Erythroblast (primary cell): ENCODE measurements around the gene UBE2D2.

ENCODE experiments used
- DNase-seq, 2 experiments: peaks; one replicate each; lab custom pipeline; 2025; lab: John Stamatoyannopoulos, UW
- GATA1 ChIP-seq: IDR thresholded peaks from 2 replicates; pipeline ENCODE4 v1.6.1; 2011; ENCODE audit warnings: low read depth, mild to moderate bottlenecking, control low read depth, low read length, moderate library complexity
- POLR2A ChIP-seq: IDR thresholded peaks from 2 replicates; pipeline ENCODE4 v1.6.1; 2011; ENCODE audit warnings: mild to moderate bottlenecking, low read length

UBE2D2 gene

DNA sequence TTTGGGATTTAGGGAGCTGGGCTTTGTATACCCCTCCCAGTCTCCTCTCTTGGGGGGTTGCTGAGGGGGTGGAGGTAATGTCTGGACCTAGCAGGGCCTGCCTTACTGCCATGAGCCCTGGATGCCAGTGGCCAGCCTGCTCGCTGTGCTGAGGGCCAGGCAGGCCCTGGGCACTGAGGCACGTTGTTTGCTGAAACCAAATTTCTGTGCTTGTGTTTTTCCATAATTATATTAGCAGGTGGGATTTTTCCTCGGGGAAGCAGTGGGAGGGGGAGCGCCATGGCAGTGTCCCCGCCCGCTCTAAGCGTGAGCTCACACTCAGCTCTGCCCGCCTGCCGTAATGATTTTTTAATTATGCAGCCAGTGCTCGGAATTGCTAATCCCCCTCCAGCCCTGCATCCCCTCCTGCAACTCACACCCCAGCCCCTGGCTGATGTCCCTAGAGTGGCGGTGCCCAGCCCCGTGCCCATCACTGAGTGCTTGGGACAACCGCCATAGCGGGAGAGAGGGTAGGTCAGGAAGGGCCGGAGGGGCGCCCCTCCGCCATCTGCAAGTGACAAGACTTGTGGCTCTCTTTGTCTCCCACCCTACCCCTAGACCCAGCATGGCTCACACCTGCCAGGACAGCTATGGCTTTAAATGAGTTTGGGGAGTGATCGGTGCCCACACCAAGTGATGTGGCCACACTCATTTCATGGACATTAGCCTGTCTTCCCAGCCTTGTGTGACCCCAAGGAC lies 108.0 kb downstream of the UBE2D2 start:
- TF ChIP-seq GATA1 (no peak), POLR2A (no peak)
- DNase-seq, result no peak

DNA sequence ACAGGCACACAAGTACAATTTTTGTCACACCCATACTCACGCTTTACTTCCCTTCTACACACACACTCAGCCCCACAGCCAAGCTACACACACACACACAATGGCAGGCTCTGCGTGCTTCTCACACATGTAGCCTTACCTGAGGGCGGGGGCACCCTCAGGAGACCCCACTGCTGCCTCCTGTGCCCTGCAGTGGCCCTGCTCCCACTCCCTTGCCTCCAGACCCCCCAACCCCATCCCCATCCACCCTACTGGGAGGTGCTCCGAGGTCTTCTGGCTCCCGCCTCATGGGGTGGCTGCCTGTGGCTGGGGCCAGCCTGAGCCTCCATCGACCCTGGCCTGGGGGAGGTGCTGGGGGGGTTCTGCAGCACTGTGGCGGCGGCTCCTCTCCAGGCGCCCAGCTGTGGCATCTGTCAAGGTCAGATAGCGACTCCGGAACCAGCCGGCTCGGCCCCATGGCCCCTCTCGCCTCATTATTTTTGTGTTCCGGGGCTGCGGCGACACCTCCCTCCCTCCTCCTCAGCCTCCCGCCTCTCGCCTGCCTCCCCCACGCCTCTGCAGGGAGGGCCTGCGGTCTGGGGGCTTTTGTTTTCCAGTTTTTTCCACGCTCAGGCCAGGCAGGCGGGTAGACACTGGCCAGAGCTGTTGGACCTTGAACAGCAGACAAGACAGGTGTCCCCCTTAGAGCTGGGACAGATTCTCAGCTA lies 108.7 kb downstream of the UBE2D2 start:
- peak; percentile 94 to 97 for DNase-seq
- TF ChIP-seq GATA1 (no peak), POLR2A (peak; percentile 70)

DNA sequence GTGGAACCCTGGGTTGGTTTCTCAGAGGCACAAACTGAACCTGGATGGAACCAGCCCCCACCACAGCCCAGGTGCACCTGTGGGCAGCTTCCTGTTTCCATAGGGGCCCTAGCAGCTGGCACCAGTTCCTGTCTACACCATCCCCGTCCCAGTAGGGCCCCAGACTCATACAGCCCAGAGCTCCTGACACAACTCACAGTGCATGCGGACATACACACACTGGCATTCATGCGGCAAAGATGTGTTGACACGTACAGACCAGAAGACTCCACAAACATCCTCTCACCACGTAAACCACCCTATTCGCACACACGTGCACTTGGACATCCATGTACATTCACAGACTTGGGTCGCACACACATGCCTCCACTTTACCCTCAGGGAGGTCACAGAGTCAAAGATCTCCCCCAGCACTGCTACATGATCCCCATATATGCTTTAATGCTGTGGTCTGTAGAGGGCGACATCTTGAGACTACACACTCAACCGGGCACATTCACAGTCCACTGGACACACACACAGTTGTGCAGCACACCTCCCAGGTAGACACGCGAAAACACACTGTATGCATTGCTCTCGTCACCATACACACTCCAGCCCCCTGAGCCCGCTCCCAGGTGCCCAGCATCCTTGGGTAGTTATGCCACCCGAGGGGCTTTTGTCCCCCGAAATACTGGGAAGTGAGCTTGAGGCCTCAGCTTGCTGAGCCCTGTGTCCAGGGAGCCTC lies 109.4 kb downstream of the UBE2D2 start:
- TF ChIP-seq GATA1 (no peak), POLR2A (no peak)
- DNase-seq, result peak; percentile 73 to 74

DNA sequence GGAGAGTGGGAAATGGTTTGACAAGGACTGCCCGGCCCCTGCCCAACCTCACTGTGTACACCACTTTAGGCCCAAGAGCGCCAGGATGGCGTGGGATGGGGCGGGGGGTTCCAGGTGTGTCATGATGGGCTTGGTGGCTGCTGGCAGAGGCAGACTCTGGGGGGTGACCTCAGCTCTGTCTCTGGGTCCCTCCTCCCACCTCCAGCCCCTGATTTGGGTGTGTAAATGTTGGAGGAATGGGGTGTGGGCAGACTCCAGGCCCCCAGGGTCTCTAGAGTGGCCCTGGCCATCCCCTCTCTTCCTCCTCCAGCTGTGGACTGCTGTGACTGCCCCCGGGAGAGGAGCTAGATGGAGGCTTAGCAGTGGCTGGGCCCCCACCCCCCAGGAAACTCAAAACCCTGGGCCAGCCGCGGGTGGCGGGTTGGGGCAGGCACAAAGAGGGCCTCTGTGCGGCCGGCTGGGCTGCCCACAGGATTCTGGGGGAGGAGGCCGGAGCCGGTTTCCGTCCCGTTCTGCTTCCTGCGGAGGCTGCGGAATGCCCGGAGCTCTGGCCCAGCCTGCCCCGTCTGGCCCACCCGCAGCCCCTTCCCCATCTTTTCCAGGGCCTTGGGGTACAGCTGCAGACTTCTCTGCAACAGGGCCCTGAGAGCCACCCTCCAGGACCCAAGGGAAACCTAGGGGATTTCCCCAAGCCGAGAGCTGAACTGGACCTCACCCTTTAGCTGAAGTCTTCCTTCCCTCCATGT lies 110.1 kb downstream of the UBE2D2 start:
- TF ChIP-seq GATA1, result no peak
- no peak for TF ChIP-seq POLR2A
- peak; percentile 37 to 40 for DNase-seq

DNA sequence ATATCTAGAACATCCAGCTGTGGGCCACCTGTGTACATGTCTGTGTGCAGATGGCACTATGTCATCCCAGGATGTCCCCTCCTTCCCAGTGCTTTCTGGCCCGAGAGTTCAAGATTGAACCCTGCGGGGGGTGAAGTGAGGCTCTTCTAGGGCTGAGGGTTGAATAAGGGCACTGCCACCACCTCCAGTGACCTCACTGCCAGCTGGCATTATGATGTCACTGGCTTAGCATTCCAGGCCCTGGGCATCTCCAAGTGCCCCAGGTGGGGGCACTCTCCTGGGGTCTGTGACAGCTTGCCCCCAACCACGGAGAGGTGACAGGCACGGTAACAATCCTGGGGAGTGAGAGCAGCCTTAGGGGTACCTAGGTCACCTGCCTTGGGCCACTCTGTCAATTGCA lies 114.1 kb downstream of the UBE2D2 start:
- TF ChIP-seq GATA1 (no peak), POLR2A (no peak)
- no peak for DNase-seq

DNA sequence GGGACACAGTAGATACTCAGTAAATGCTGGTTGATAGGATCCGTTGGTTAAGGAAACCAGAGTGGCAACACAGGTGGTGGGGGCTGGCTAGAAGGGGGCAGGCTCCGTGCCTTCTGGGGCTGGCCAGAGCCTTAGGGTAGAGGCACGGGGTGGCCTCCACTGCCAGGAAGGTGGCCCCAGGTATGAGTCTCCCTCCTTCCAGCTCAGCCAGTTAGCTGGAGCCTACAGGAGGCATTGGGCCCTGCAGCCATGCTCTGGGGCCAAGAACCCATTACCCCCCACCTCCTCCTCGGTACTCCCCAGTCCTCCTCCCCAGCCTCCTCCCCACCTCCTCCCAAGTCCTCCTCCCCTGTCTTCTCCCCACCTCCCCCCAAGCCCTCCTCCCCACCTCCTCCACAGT lies 114.7 kb downstream of the UBE2D2 start:
- no peak for TF ChIP-seq GATA1
- TF ChIP-seq POLR2A, result no peak
- no peak for DNase-seq

DNA sequence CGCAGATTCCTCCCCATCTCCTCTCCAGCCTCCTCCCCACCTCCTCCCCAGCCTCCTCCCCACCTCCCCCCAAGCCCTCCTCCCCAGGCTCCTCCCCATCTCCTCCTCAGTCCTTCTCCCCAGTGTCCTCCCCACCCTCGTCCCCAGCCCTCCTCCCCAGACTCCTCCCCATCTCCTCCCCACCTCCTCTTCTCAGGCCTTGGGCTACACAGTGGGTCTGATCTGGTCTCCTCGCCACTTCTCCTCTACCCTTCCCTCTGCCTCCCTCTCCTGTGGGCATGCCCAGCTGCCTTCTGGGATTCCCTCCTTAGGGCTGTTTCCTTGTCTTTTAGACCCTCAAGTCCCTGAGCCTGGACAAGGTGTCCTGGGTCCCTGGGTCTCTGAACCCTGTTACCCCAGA lies 115.3 kb downstream of the UBE2D2 start:
- no peak for DNase-seq
- TF ChIP-seq GATA1 (no peak), POLR2A (no peak)

DNA sequence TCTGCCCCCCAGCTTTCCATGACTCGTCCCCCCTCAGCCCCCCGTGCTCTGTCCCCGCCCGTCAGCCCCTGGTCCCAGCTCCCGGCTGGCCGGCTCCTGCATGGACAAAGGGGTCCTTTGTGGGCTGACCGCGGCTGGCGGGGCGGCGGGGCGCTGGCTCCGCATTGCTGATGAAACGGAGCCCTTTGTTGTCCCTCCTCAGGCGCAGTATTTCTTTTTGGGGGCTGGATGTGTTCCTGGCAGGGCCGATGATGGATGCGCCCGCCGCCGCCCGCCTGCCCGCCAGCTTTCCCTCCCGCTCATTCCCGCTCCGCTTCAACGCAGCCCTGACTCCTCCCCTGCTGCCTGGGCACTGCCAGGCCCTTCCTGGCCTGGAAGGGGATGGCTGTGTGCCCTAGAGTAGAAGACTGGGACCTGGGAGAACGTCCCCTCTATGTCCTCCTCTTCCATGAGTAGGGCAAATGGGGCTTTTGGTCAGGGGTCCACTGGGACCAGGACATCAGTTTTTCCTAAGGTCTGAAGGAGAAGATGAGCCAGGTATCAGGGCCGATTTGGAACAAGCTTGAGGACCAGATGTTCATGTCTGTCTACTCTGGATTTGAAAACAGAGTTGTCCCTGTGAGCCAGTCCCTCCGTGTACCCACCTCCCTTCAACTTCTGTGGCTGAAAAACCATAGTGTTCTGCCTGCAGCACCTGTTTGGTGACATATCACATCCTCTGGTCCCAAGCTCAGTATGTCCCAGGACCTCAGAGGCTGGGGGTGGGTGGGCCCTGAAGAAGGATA lies 116.0 kb downstream of the UBE2D2 start:
- TF ChIP-seq GATA1 (no peak), POLR2A (no peak)
- no peak for DNase-seq
